Upper lobe of left lung (tissue), 6 donors: Measurements from ENCODE around the gene SUCLG2. TPM values are rescaled to one million over a fixed set of nuclear protein-coding genes. Genes with fewer than 3 reads are reported as not detected.

Source experiments
- ATAC-seq, 2 donors: fragments of 200-7000 bp; cut with Tn5 transposase; one replicate each; pipeline ENCODE4 v1.9.1; 2022; ENCODE audit warnings: mild to moderate bottlenecking in 2 of 2, moderate library complexity in 2 of 2; ENCODE audit not compliant: low FRiP score in 2 of 2
- DNase-seq, 2 donors: peaks; one replicate each; pipeline ENCODE4 v3.0.0-alpha.2; 2019 to 2020
- H3K27ac ChIP-seq, 4 donors: fragments of 200-600 bp; sonication (generic); one replicate each; pipeline ENCODE4 v1.5.1; 2016 to 2019
- H3K27me3 ChIP-seq, 4 donors: fragments of 200-600 bp; sonication (generic); one replicate each; pipeline ENCODE4 v1.5.1; 2017 to 2019
- H3K36me3 ChIP-seq, 4 donors: fragments of 200-600 bp; sonication (generic); one replicate each; pipeline ENCODE4 v1.5.1; 2016 to 2019
- H3K4me1 ChIP-seq, 4 donors: fragments of 200-600 bp; sonication (generic); one replicate each; pipeline ENCODE4 v1.5.1; 2018 to 2019
- H3K4me3 ChIP-seq, 4 donors: fragments of 200-600 bp; sonication (generic); one replicate each; pipeline ENCODE4 v1.5.1; 2017 to 2019; ENCODE audit warnings: mild to moderate bottlenecking in 2 of 4, moderate library complexity in 1 of 4
- H3K9me3 ChIP-seq, 4 donors: fragments of 200-600 bp; sonication (generic); one replicate each; pipeline ENCODE4 v1.5.1; 2018 to 2019
- EP300 ChIP-seq, 4 donors: sonication (generic); formaldehyde crosslinking; IDR thresholded peaks; one replicate each; pipeline ENCODE4 v1.5.1; 2017; ENCODE audit warnings: antibody characterized with exemption in 4 of 4, control low read depth in 2 of 4
- POLR2A ChIP-seq, 4 donors: fragments of 450-650 bp; IDR thresholded peaks; one replicate each; pipeline ENCODE4 v1.5.1; 2016 to 2017; ENCODE audit warnings: antibody characterized with exemption in 4 of 4, mild to moderate bottlenecking in 2 of 4
- POLR2AphosphoS5 ChIP-seq, 2 donors: sonication (generic); formaldehyde crosslinking; IDR thresholded peaks; one replicate each; pipeline ENCODE4 v1.5.1; 2017; ENCODE audit warnings: antibody characterized with exemption in 2 of 2
- WGBS, 2 donors: methylation state at CpG; one replicate each; pipeline ENCODE4 v1.1.5; 2017 to 2018; 5-methylcytosine and 5-hydroxymethylcytosine counted together
- total RNA-seq, 6 donors: library from RNA; depleted of rRNA in 4 of 6; stranded (reverse); fragments of >200 nt in 4 of 6; gene quantifications; one replicate each; pipeline versions ENCODE4 v1.1.0 to v1.2.1, GENCODE V29; 2016 to 2021
- TF ChIP-seq, protein P1 (sequence below), 6 experiments: fragments of 450-650 bp in 4 of 6; fragments of 200-600 bp in 2 of 6; sonication (generic) in 2 of 6; IDR thresholded peaks; one replicate each; pipeline ENCODE4 v1.5.1; 2016 to 2019; ENCODE audit warnings: antibody characterized with exemption in 6 of 6
- donor health status: DM: no; HTN: no; CAD: no; lungs with moderate emphysema.
- donor health status: DM: no; HTN: yes; CAD: no; lungs with severe emphysema.

Gene SUCLG2
- total RNA-seq, 6 donors from 2014 or later, result 36.7 to 69.3 (median 50.8) TPM

DNA sequence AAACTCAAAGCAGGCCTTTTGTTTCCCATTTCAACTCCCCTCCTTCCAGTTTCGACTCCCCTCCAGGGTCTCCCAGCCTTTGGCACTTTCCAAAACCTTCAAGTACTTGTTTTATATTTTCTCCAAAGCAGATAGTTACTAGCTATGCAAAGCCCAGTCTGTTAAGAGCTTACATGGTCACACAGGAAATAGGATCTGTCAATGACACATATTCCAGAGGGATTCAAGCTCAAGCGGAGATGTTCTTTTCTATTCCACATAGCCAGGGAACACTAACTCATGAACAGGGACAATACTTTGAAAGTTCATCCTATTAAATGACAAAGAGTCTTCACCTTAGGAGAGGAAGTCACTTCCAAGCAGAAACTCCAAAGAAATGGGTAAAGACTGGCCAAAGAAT is 18.6 kb downstream of the SUCLG2 start:
- 88 to 90% methylated on average over 2 of the region's 2 CpGs for WGBS, 2 donors
- no peak for DNase-seq
- Histone ChIP-seq H3K9me3 (no peaks in the 10 kb centered on the region), H3K27me3 (no peaks in the 10 kb centered on the region), H3K27ac (no peak overlapping the region), H3K4me1 (peaks cover 0 to 15% (median 0%) of the 10 kb centered on the region in 4 donors), H3K36me3 (no peaks in the 10 kb centered on the region), H3K4me3 (no peak overlapping the region)
- TF ChIP-seq EP300 (IDR thresholded peaks at IDR 0.05) (no peak), POLR2AphosphoS5 (IDR thresholded peaks at IDR 0.05) (no peak), POLR2A (IDR thresholded peaks at IDR 0.05) (no peak)
- TF ChIP-seq, protein P1, sequence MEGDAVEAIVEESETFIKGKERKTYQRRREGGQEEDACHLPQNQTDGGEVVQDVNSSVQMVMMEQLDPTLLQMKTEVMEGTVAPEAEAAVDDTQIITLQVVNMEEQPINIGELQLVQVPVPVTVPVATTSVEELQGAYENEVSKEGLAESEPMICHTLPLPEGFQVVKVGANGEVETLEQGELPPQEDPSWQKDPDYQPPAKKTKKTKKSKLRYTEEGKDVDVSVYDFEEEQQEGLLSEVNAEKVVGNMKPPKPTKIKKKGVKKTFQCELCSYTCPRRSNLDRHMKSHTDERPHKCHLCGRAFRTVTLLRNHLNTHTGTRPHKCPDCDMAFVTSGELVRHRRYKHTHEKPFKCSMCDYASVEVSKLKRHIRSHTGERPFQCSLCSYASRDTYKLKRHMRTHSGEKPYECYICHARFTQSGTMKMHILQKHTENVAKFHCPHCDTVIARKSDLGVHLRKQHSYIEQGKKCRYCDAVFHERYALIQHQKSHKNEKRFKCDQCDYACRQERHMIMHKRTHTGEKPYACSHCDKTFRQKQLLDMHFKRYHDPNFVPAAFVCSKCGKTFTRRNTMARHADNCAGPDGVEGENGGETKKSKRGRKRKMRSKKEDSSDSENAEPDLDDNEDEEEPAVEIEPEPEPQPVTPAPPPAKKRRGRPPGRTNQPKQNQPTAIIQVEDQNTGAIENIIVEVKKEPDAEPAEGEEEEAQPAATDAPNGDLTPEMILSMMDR (IDR thresholded peaks at IDR 0.05), result no peak
- ATAC-seq, result no peak

DNA sequence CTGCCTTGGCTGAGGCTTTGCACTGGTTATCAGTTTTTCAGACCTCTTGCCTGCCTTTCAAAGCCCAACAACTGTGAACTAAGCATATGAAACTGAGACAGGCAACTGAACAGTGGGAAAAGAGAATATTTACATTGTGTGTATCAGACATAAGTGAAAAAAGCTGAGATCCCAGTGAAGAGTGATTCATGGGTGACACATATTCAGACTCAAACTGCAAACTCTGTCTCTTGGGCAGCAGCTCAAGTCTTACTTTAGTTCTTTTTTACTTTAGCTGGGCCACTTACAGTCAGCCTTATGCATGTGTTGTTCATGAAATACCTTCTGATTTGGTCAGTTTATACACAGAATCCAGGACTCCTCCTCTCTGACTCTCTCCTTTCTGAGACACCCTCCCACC is 19.2 kb downstream of the SUCLG2 start:
- Histone ChIP-seq H3K9me3 (no peaks in the 10 kb centered on the region), H3K4me1 (peaks cover 0 to 15% (median 0%) of the 10 kb centered on the region in 4 donors), H3K27me3 (no peaks in the 10 kb centered on the region), H3K36me3 (no peaks in the 10 kb centered on the region), H3K27ac (no peak overlapping the region), H3K4me3 (no peak overlapping the region)
- DNase-seq (no peak), ATAC-seq (no peak)
- no peak for TF ChIP-seq EP300 (IDR thresholded peaks at IDR 0.05)
- no peak for TF ChIP-seq POLR2AphosphoS5 (IDR thresholded peaks at IDR 0.05)
- no peak for TF ChIP-seq POLR2A (IDR thresholded peaks at IDR 0.05)
- TF ChIP-seq, protein P1 (IDR thresholded peaks at IDR 0.05), result no peak

DNA sequence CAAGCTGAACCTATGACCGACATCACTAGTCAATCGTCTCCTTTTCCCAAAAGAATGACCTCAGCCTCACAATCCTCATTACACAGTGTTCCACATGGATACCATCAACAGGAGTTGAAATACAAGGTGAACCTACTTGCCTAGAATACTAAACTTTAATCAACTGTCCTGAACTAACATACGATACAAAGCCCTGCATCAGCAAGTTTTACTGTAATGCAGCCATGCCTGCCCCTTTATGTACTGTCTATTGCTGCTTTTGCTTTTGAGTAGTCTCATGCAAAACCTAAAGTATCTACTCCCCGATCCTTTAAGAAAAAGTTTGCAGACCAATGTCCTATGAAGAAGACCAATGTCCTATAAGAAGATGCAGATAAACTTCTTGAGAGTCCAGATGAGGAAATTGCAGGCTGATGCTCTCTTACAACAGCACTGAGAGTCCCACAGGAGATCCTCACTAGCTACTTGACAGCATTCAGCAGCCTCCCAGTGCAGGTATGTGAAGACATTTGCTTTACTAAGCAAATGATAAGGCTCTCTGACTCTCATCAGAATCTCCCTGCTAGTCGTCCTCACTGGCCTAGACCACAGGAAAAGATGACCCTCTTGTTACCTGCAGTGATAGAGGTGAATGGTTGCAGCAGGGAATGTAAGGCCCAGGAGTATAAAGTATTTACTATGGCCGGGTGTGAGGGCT is 23.6 kb downstream of the SUCLG2 start:
- DNase-seq (no peak), ATAC-seq (no peak)
- H3K27me3 ChIP-seq, result no peaks in the 10 kb centered on the region
- WGBS, 2 donors, result 77 to 78% methylated on average over 6 of the region's 6 CpGs
- H3K4me1 ChIP-seq, result no peaks in the 10 kb centered on the region
- no peaks in the 10 kb centered on the region for H3K9me3 ChIP-seq
- H3K4me3 ChIP-seq, result no peak overlapping the region
- no peak for TF ChIP-seq POLR2AphosphoS5 (IDR thresholded peaks at IDR 0.05)
- TF ChIP-seq POLR2A (IDR thresholded peaks at IDR 0.05), result no peak
- TF ChIP-seq EP300 (IDR thresholded peaks at IDR 0.05), result no peak
- TF ChIP-seq, protein P1 (IDR thresholded peaks at IDR 0.05), result no peak
- no peak overlapping the region for H3K27ac ChIP-seq
- no peaks in the 10 kb centered on the region for H3K36me3 ChIP-seq

DNA sequence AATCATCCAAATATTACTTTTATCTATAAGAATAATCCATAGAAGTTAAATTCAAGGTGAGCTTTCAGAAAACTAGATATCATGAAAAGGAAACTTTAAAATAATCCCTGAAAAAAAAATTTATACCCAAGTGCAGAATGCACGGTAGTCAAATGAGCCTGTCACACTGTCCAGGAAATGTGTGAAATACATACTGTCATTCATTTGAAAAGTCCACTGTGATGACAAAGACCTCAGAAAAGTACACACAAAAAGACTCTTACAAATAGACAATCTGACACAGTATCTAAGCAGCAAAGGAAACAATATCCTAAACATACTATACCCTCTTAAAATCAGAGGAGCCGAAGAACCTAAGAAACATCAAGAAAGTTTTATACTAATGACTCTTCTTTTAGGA is 29.7 kb downstream of the SUCLG2 start:
- H3K27me3 ChIP-seq, result no peaks in the 10 kb centered on the region

More for the DNA sequence above, 29.7 kb downstream of the SUCLG2 start:
- Histone ChIP-seq H3K4me1 (no peaks in the 10 kb centered on the region), H3K4me3 (no peak overlapping the region), H3K27ac (no peak overlapping the region), H3K36me3 (peaks cover 0 to 6% (median 3%) of the 10 kb centered on the region in 4 donors), H3K9me3 (no peaks in the 10 kb centered on the region)
- DNase-seq, result no peak
- no peak for ATAC-seq
- TF ChIP-seq POLR2AphosphoS5 (IDR thresholded peaks at IDR 0.05), result no peak
- TF ChIP-seq, protein P1 (IDR thresholded peaks at IDR 0.05), result no peak
- TF ChIP-seq POLR2A (IDR thresholded peaks at IDR 0.05), result no peak
- WGBS, 2 donors, result 56 to 71% methylated on average over 2 of the region's 2 CpGs
